K562 (cell line): ENCODE results near the gene HCAR3. TPM values are rescaled to one million over a fixed set of nuclear protein-coding genes. Genes with fewer than 3 reads are reported as not detected.

Experiments
- ATAC-seq: fragments of 200-7000 bp; cut with Tn5 transposase; 3 replicates; pipeline ENCODE4 v1.9.1; 2020; ENCODE audit warnings: moderate library complexity
- BruUV-seq: library from RNA; stranded (reverse); fragments of 400-500 nt; replicated peaks from 2 replicates; lab custom pipeline; 2021; lab: Mats Ljungman, UMichigan
- CTCF ChIA-PET: fragments of 300-600 bp; formaldehyde crosslinking; extraction: SDS; loops from one replicate; lab custom pipeline; 2021; ENCODE audit warnings: low intra/inter-chr PET ratio; lab: Yijun Ruan, JAX
- POLR2A ChIA-PET: fragments of 300-600, 350-650 bp; sonication (Branson Sonifier 250); formaldehyde crosslinking; extraction: SDS; loops from one replicate; lab custom pipeline; 2021; ENCODE audit warnings: antibody characterized with exemption, inconsistent platforms; lab: Yijun Ruan, JAX
- DNase-seq, 4 experiments: peaks; one replicate each; pipeline versions ENCODE4 v3.0.0 to v3.0.0-alpha.2; 2011 to 2018; ENCODE audit warnings: low spot score in 3 of 4, mixed read lengths in 3 of 4; ENCODE audit errors: extremely low read depth in 1 of 4
- FAIRE-seq: peaks from 2 replicates; lab custom pipeline; 2011; peaks lifted over from hg19 to GRCh38; lab: Jason Lieb, UNC
- H2AFZ ChIP-seq: 2 replicates; pipeline ENCODE4 v1.6.0; 2011; ENCODE audit warnings: low read depth, low read length, control low read depth, inconsistent platforms
- H3K27ac ChIP-seq: fragments of 200-600 bp; 3 replicates; pipeline ENCODE4 v1.8.0; 2011; ENCODE audit warnings: low read depth, mild to moderate bottlenecking, control low read depth, inconsistent platforms, low read length, moderate library complexity, mixed read lengths; ENCODE audit errors: extremely low read depth
- H3K27me3 ChIP-seq, 2 experiments: fragments of 300-600 bp in 1 of 2; 2 replicates in 1 of 2; 3 replicates in 1 of 2; pipeline versions ENCODE4 v1.6.0 to v1.8.0; 2011; ENCODE audit warnings: inconsistent platforms in 2 of 2, low read length in 2 of 2, mild to moderate bottlenecking in 1 of 2, mixed read lengths in 1 of 2, moderate library complexity in 1 of 2; ENCODE audit not compliant: control insufficient read depth in 2 of 2, insufficient read depth in 2 of 2
- H3K36me3 ChIP-seq: fragments of 300-600 bp; 3 replicates; pipeline ENCODE4 v1.8.0; 2011; ENCODE audit warnings: mild to moderate bottlenecking, low read length, inconsistent platforms; ENCODE audit not compliant: control insufficient read depth, insufficient read depth
- H3K4me1 ChIP-seq, 2 experiments: fragments of 200-600 bp in 1 of 2; replicated peaks in 1 of 2; 2 replicates in 1 of 2; 3 replicates in 1 of 2; pipeline versions ENCODE4 v1.5.1 to v1.8.0; 2011; ENCODE audit warnings: inconsistent platforms in 2 of 2, low read length in 2 of 2, mild to moderate bottlenecking in 1 of 2, mixed read lengths in 1 of 2, moderate library complexity in 1 of 2; ENCODE audit not compliant: control insufficient read depth in 2 of 2, insufficient read depth in 2 of 2
- H3K4me2 ChIP-seq: 2 replicates; pipeline ENCODE4 v1.6.1; 2011; ENCODE audit warnings: low read length, control low read depth, inconsistent platforms, mixed read lengths; ENCODE audit not compliant: insufficient read depth
- H3K4me3 ChIP-seq: fragments of 200-600 bp; sonication (generic), shearing (Covaris generic); 2 replicates; pipeline ENCODE4 v1.5.1; 2016; ENCODE audit warnings: control low read depth, inconsistent platforms
- H3K79me2 ChIP-seq: fragments of 200-600 bp; 3 replicates; pipeline ENCODE4 v1.8.0; 2011; ENCODE audit warnings: low read length, inconsistent platforms; ENCODE audit not compliant: control insufficient read depth, insufficient read depth
- H3K9ac ChIP-seq, 2 experiments: 2 replicates each; pipeline versions ENCODE4 v1.6.0 to v1.6.1; 2011; ENCODE audit warnings: low read depth in 2 of 2, low read length in 2 of 2, control low read depth in 1 of 2, inconsistent platforms in 1 of 2, mild to moderate bottlenecking in 1 of 2, mixed read lengths in 1 of 2; ENCODE audit not compliant: insufficient read depth in 1 of 2
- H3K9me1 ChIP-seq: one replicate; pipeline ENCODE4 v1.6.0; 2011; ENCODE audit warnings: inconsistent platforms, mild to moderate bottlenecking, low read length, moderate library complexity; ENCODE audit not compliant: control insufficient read depth, insufficient read depth
- H3K9me3 ChIP-seq: replicated peaks from 2 replicates; pipeline ENCODE4 v1.5.1; 2011; ENCODE audit warnings: low read depth, low read length, inconsistent platforms; ENCODE audit not compliant: control insufficient read depth, insufficient read depth
- H4K20me1 ChIP-seq: replicated peaks from 2 replicates; pipeline ENCODE4 v1.6.1; 2011; ENCODE audit warnings: low read length, inconsistent platforms, mixed read lengths; ENCODE audit not compliant: control insufficient read depth, insufficient read depth
- FOXK2 ChIP-seq, 2 experiments: fragments of 450-650 bp; IDR thresholded peaks in 1 of 2; conservative IDR thresholded peaks in 1 of 2; 2 replicates each; pipeline ENCODE4 v1.6.1; 2016; ENCODE audit warnings: low read depth in 2 of 2, mild to moderate bottlenecking in 1 of 2
- SIN3A ChIP-seq, 2 experiments: fragments of 150-350 bp in 1 of 2; IDR thresholded peaks; 2 replicates each; pipeline ENCODE4 v1.6.1; 2011 to 2016; ENCODE audit warnings: borderline replicate concordance in 2 of 2, low read depth in 2 of 2, low read length in 2 of 2, mild to moderate bottlenecking in 2 of 2, moderate library complexity in 2 of 2; ENCODE audit not compliant: control insufficient read depth in 1 of 2
- ZFP1 ChIP-seq: fragments of 450-650 bp; formaldehyde crosslinking; IDR thresholded peaks from 2 replicates; pipeline ENCODE4 v1.4.0; 2020; ENCODE audit warnings: mild to moderate bottlenecking, mixed read lengths
- ZFP30 ChIP-seq: fragments of 250-450 bp; sonication (Bioruptor Pico); IDR thresholded peaks from 2 replicates; pipeline ENCODE4 v1.8.0; 2022; ENCODE audit warnings: moderate library complexity, mild to moderate bottlenecking, inconsistent platforms, borderline replicate concordance
- ZNF121 ChIP-seq: sonication (generic); formaldehyde crosslinking; conservative IDR thresholded peaks from 2 replicates; pipeline ENCODE4 v1.8.0; 2022; ENCODE audit warnings: missing genetic modification reagents
- ZNF146 ChIP-seq: IDR thresholded peaks from one replicate; pipeline ENCODE4 v1.6.1; 2018; ENCODE audit warnings: missing compliant biosample characterization; ENCODE audit not compliant: unreplicated experiment
- WGBS: fragments of 100-300 bp; shearing (Covaris generic); methylation state at CpG from one replicate; pipeline ENCODE4 v1.1.6; 2016; ENCODE audit warnings: low coverage, mixed read lengths; ENCODE audit not compliant: insufficient coverage; ENCODE audit errors: missing lambda C conversion rate; 5-methylcytosine and 5-hydroxymethylcytosine counted together
- in situ Hi-C: fragments of 300-500 bp; cut with MboI; formaldehyde crosslinking; loops from 4 replicates; pipeline ENCODE4 v1.15.0; 2018; ENCODE audit warnings: inconsistent platforms, mixed read lengths
- intact Hi-C: fragments of 100-400 bp; cut with micrococcal nuclease; formaldehyde crosslinking; loops from 2 replicates; pipeline ENCODE4 v1.14.2; 2022
- polyA plus RNA-seq, 8 experiments: library from polyadenylated mRNA; depleted of rRNA in 4 of 8; stranded (reverse) in 5 of 8; unstranded in 3 of 8; fragments of >200 nt; fragmentation: Nextera tagmentation in 2 of 8; fragmentation: Illumina TruSeq in 1 of 8; extraction: Ambion mirVana in 2 of 8; extraction: Trizol in 1 of 8; gene quantifications; 2 replicates each; pipeline versions ENCODE4 v1.2.1 to v1.2.3, GENCODE V29; 2011 to 2014; ENCODE audit warnings: inconsistent platforms in 1 of 8, missing spikeins in 1 of 8
- total RNA-seq, 7 experiments: library from RNA; depleted of rRNA in 6 of 7; stranded (reverse); fragments of >200 nt in 6 of 7; fragmentation: Illumina TruSeq in 2 of 7; extraction: Trizol in 2 of 7; gene quantifications; 2 replicates each; pipeline versions ENCODE4 v1.2.1 to v1.2.3, GENCODE V29; 2011 to 2021; ENCODE audit warnings: low replicate concordance in 1 of 7

The HCAR3 gene
- total and polyA plus RNA-seq, 9 of the 15 experiments (the other 6 are each of a cell fraction or from before 2014, with no cell fraction given): not detected

DNA sequence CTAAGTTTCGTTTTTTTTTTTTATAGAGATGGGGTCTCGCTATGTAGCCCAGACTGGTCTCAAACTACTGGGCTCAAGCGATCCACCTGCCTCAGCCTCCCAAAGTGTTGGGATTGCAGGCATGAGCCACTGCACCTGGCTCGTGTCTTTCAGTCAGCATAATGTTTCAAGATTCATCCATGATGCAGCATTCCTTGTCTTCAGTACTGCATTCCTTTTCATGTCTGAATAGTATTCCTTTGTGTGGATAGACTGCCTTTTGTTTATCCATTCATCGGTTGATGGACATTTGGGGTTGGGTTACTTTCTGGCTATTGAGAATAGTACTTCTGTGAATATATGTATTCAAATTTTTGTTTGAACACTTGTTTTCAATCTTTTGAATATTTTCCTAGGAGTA lies 50.9 kb downstream of the HCAR3 start:
- DNase-seq (no peak), FAIRE-seq (no peak), ATAC-seq (no peak)
- CTCF ChIA-PET: no interaction called here
- Histone ChIP-seq H4K20me1 (no peaks in the 10 kb centered on the region), H3K4me2 (no peak overlapping the region), H3K9me3 (no peaks in the 10 kb centered on the region)
- in situ Hi-C loops: no loop called here
- POLR2A ChIA-PET: interaction anchor here (0.6 to 0.7 kb wide), 4 partner anchors 8 to 716 kb away, joined by 3 read pairs; no protein-coding TSS in a partner anchor
- TF ChIP-seq ZFP1 (CRISPR knock-in tag) (no peak), FOXK2 (conservative IDR thresholded peaks at IDR 0.05 in 1 of 2, IDR thresholded peaks at IDR 0.05 in 1 of 2; ENCODE audit: low read depth in 2 of 2) (no peak), ZFP30 (CRISPR knock-in tag) (no peak), ZNF121 (CRISPR knock-in tag) (peak; percentile 12; the same call in 1 of the 2 replicates), SIN3A (IDR thresholded peaks at IDR 0.05; ENCODE audit: borderline replicate concordance in 2 of 2, control insufficient read depth in 1 of 2, low read depth in 2 of 2, low read length in 2 of 2) (no peak), ZNF146 (CRISPR knock-in tag) (peak; percentile 95)
- TF ChIP-seq, all 486 proteins: peak for 2
- no peak overlapping the region for H2AFZ ChIP-seq
- 36% methylated on average over 4 of the region's 5 CpGs for WGBS
- no peaks in the 10 kb centered on the region for H3K36me3 ChIP-seq
- no peaks in the 10 kb centered on the region; a peak in 1 of 5 replicates for H3K4me1 ChIP-seq
- H3K4me3 ChIP-seq: no peak overlapping the region
- peaks cover 0 to 7% of the 10 kb centered on the region in 2 experiments; a peak in 1 of 5 replicates for H3K27me3 ChIP-seq
- no peaks in the 10 kb centered on the region for H3K9me1 ChIP-seq
- intact Hi-C loops: no loop called here
- no peak overlapping the region for H3K9ac ChIP-seq
- no peak overlapping the region for H3K27ac ChIP-seq
- BruUV-seq: no TSS peak
- no peaks in the 10 kb centered on the region for H3K79me2 ChIP-seq
